ENCODE measurements around the gene CLIP4.
A peak's percentile ranks its signal among the peaks of the same experiment; 100 is the strongest.

Gene CLIP4

GRCh38 chr2:29224693-29225551, 109.7 kb downstream of the CLIP4 start:
- DNase-seq, result no peak

GRCh38 chr2:29225814-29226213, 110.6 kb downstream of the CLIP4 start:
- DNase-seq, result no peak

GRCh38 chr2:29226375-29226774, 111.2 kb downstream of the CLIP4 start:
- DNase-seq, result no peak

DNA sequence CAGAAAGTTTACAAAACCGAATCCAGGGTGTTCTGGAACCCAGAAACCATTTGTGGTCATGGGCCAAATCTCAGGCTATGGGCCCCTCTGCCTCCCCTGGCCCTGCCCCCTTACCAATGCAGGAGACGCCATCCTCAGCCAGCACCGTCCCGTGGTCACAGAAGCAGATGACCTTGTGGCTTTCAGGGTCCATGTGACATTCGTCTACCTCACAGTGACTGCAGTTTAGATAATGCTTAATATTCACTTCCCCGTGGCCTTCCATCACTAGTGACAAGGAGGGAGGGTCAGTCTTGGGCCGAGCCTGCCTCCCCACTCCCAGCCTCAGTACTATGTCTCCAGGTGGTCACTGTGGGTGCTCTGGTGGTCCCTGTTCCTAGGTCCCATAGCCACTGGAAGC, 111.6 kb downstream of the CLIP4 start:
- DNase-seq, result no peak

DNA sequence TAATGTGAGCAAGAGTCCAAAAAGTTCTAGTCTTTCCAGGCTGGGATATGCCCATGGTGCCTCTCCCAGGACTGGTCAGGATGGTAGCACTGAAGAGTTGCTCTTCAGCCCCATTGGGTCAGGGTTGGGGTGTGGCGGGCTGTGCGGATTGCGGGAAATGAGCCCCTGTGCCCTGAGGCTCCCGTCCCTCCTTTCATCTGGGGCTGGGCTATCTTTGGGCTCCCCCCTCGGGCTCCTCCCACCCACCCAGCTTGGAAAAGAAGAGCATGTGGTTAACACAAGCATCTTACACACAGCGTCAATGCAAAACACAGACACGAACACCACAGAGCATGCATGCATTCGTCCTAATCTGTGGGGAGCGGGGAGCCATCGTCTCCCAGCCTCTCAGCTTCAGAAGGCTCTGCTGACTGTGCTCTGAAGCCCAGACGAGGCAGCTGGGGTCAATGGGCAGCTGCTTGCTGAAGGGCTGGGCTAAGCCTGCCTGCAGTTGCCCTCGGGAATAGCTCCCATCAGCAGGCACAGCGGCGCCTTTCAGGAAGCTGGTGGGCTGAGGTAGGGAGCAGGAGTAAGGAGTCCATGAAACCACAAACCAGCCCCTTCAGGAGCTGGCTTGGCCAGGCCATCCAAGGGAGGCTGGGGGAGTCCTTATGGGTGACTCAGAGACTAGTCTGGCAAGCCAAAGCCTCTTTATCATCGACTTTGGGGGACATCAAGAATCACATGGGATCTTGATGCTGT, 112.9 kb downstream of the CLIP4 start:
- DNase-seq, result no peak

- no peak for DNase-seq
Measured at GRCh38 chr2:29228947-29229346, 113.7 kb downstream of the CLIP4 start.

- DNase-seq, result no peak
Measured at GRCh38 chr2:29229640-29230039, 114.4 kb downstream of the CLIP4 start.

- DNase-seq, result no peak
Measured at GRCh38 chr2:29232041-29232440, 116.8 kb downstream of the CLIP4 start.

GRCh38 chr2:29233428-29233827, 118.2 kb downstream of the CLIP4 start:
- DNase-seq, result no peak

- no peak for DNase-seq
Measured at GRCh38 chr2:29235411-29235810, 120.2 kb downstream of the CLIP4 start.

DNA sequence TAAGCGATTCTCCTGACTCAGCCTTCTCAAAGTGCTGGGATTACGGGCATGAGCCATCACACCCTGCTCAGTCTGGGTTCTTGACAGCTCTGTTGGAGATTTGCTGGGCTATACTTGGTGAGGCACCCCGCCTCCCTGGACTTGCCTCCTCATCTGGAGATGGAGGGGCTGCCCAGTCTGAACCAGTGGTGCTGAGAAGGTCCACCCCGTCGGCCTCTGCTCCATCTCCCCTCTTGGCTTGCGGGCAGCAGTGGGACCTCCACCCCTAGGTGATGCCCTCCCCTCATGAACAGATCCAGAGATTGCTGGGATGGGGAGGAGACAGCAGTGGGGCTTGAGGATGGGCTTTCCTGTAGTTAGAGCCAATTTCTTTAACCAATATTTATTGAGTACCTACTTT, 120.9 kb downstream of the CLIP4 start:
- no peak for DNase-seq

DNA sequence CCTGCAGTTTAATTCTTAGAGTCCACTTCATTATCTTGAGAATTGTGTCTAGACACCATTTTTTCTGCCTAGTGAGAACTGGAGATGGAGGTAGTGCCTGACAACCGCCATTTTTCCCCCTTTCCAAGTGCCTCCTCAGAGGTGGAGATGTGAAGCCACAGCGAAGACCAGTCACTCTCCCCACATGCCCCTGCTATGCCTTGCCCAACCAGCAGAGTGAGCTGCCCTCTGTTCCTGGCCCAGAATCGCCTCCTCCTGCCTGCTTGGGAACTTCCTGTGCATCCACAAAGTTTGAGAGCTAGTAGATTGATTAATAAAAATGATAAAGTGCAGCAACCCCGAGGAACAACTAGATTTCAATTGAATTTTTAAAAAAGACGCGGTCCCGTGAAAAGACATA, 123.3 kb downstream of the CLIP4 start:
- peak; percentile 38 for DNase-seq
